HG03378 (cell line): ENCODE results near the gene TMEM176B.
"Not testable (repeated sequence)": the region's sequence is repeated elsewhere in the genome, so short reads cannot be mapped to it uniquely, and the experiment has no call there.

Experiments
- ATAC-seq: cut with Tn5 transposase; IDR thresholded peaks from one replicate; pipeline ENCODE4 v1.9.1; 2021; ENCODE audit warnings: mild to moderate bottlenecking, moderate library complexity; ENCODE audit not compliant: unreplicated experiment

Gene TMEM176B

DNA sequence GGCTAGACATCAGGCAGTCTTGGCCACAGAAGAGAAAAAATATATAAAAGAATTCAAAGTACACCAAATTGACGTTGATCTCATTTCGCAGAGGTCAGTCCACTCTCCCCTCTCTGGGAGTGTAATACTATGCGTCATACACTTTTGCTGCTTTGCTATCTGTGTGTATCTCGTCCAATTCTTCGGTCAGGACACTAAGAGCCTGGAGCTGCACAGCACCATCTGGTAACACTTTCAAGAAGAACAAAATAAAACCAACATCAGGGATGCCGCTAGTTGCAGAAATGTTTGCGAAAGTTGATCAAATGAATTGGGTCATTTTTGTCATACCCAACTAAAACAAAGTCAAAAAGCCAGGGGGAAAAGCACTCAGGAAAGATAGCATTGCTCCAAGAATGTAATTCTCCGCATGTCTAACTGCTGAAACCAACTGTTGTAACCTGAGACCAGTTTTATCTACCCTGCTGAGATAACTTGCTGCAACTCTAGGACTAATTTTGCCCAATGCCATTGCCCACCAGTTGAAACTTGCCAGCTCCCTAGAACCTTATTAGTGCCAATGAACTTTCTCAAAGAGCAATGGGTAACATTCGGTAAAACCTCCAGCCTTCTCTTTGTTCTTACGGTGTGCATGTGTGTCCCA lies 23.4 kb upstream of the TMEM176B start:
- no peak for ATAC-seq

DNA sequence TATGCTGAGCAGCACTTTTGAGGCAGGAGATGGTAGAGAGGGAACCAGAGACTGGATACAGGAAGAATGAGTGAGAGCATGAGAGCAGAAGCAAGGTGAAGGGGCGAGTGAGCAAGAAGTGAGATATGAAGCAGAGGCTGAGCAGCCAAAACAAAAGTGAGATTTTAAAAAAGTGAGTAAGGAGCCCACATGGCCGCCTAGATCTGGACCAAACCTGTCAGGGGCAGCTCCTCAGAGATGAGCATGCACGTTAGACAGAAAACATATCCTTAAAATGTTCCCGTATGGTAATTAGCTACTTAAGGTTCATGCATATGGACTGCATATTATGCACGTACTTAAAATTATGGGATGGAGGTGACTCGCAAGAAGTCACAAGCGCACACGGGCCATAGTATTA lies 22.9 kb upstream of the TMEM176B start:
- no peak for ATAC-seq

DNA sequence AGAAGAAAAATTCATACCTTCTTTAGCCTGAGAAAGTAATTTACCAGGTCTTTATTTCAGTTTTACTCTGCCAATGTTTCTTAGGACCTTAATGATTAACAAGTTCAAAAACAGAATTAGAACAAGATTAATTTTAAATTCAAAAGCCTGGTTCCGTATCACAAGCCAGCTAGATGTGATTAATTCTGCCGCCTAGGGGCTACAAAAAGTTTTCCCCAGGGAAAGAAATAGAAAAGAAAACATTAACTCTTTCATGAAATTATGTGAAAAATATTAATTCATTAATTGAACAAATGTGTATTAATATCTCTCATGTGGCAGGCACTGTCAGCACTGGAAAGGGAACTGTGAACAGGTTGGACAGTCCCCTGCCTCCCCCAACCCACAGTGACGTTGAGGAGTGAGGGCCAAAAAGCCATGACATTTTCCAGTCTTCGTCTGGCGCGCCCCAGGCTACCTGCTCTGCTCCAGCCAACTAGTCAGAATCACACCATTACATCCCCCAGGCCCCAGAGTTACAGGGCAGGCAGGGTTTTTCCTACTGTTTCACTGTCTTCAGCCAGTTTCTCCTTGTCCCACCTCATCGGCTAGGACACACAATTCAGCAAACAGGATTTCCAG lies 20.5 kb upstream of the TMEM176B start:
- no peak for ATAC-seq

DNA sequence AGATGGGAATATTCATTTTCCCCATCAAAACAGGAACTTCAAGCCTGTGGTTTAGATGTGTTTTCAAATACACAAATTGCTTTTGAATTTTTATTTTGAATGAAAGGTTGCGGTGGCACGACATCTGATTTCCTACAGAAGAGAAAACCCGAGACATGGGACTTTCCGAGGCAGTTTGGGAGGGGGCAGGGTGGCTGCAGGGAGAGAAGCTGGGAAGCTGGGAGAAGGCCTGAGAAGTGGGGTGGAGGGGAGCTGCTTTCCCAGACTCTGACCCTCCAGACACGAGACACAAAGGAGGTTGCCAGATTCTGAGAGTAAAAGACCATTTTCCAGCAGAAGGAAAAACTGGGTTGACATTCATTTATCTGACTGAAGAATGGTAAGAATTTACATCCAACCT lies 20.0 kb upstream of the TMEM176B start:
- no peak for ATAC-seq

DNA sequence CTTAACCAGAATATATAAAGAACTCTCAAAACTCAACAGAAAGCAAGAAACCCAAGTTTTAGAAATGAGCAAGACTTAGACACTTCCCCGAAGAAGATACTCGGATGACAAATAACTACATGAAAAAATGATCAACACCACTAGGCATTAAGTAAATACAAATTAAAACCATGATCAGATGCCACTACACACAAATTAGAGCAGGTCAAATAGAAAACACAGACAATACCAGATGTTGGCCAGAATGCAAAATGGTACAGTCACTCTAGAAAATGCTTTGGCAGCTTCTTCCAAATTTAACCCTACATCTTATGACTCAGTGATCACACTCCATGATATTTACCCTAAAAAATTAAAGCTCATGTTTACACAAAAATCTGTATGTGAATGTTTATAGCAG lies 18.8 kb upstream of the TMEM176B start:
- ATAC-seq: no peak

DNA sequence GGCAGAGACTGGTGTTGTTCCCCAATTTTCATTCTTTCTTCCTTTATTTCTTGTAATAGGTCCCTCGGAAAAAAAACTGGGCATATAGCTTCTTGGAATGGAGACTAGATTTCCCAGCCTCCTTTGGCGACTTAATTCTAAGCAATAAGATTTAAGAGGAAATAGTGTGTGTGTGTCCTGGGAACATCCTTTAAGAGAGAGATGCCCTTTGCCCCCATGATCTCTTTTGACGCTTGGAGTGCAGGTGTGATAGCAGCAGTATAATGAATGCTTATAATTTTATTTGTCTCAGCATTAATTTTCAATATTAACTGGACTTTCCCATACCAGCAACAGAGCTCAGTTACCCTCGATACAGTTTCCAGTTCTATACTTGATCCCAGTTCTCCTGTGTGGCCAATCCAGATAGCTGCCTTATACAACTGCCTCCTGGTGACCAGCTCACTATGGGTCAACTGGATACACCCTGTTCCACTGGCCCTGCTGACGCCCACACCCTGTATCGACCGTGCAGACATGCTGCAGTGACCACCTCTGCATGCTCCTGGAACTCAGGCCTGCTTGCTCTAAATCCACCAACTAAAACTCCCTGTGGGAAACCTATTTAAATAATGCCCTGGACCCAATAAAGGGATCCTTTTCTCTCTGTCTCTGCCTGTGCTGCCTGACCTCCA lies 14.3 kb upstream of the TMEM176B start:
- ATAC-seq: no peak

DNA sequence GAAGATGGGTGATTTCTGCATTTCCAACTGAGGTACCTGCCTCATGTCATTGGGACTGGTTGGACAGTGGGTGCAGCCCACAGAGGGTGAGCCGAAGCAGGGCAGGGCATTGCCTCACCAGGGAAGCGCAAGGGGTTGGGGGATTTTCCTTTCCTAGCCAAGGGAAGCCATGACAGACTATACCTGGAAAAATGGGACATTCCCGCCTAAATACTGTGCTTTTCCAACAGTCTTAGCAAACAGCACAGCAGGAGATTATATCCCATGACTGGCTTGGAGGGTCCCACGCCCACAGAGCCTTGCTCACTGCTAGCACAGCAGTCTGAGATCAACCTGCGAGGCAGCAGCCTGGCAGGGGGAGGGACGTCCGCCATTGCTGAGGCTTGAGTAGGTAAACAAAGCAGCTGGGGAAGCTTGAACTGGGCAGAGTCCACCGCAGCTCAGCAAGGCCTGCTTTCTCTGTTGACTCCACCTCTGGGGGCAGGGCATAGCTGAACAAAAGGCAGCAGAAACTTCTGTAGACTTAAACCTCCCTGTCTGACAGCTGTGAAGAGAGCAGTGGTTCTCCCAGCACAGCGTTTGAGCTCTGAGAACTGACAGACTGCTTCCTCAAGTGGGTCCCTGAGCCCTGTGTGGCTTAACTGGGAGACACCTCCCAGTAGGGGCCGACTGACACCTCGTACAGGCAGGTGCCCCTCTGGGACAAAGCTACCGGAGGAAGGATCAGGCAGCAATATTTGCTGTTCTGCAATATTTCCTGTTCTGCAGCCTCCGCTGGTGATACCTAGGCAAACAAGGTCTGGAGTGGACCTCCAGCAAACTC lies 7.7 kb upstream of the TMEM176B start:
- ATAC-seq: not testable (repeated sequence)

DNA sequence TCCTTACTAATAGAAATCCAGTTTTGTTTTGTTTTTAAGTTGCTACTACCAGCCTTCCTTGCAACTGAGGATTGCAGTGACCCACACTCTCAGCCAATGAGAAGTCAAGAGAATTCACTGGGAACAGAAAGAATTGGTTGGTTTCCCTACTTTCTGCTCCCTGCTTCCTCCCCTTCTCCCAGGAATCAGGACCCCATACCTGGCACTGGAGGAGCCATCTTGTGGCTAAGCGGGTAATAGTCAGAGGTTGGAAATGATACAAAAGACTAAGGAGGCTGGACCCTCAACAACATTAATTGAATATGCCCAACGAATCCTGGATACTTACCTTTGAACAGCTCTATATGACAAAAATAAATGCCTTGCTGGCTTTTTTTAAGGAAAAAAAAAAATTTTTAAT lies 6.7 kb upstream of the TMEM176B start:
- ATAC-seq: no peak

DNA sequence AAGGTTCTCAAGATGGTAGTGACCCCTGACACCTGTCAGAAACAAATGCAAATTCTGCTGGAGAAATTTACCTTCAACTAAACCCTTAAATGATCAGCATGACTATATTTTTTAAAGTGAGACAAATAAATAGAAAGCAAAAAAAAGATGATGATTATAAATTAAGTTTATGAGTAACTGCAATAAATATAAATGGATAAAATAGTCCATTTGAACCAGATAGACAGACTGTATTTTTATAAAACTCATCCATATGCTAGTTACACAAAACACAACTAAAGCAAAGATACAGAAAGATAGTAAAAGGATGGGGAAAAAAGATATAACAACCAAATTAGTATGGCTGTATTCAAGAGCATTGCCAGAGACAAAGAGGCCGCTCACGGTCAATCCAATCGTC lies 6.3 kb upstream of the TMEM176B start:
- no peak for ATAC-seq

DNA sequence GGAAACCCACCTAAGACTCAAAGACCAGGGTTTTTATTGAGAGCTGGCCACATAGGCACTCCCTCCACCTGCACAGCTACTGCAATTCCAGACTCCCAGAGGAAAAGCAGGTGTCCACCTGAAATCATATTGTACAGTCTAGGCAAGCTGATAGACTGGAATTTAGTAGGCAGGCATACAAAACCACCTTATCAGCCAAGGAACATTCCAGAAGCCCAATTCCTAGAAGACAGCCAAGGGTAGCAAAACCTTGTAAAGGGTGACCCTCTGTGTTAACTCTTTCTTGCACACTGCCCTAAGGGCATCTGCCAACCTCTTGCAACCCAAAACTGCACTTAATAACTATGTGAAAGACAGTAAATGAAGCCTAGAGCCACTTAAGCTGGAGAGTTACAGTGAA lies 5.7 kb upstream of the TMEM176B start:
- no peak for ATAC-seq

DNA sequence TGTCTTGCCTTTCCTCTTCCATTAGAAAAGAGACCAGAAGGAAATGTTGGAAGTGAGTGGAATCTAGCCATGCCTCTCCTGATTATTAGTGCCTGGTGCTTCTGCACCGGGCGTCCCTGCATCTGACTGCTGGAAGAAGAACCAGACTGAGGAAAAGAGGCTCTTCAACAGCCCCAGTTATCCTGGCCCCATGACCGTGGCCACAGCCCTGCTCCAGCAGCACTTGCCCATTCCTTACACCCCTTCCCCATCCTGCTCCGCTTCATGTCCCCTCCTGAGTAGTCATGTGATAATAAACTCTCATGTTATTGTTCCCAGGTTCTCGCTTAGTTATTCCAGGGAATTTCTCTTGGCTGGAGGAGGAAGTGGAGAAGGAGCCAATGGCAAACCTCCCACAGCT lies 4.6 kb upstream of the TMEM176B start:
- ATAC-seq: no peak

DNA sequence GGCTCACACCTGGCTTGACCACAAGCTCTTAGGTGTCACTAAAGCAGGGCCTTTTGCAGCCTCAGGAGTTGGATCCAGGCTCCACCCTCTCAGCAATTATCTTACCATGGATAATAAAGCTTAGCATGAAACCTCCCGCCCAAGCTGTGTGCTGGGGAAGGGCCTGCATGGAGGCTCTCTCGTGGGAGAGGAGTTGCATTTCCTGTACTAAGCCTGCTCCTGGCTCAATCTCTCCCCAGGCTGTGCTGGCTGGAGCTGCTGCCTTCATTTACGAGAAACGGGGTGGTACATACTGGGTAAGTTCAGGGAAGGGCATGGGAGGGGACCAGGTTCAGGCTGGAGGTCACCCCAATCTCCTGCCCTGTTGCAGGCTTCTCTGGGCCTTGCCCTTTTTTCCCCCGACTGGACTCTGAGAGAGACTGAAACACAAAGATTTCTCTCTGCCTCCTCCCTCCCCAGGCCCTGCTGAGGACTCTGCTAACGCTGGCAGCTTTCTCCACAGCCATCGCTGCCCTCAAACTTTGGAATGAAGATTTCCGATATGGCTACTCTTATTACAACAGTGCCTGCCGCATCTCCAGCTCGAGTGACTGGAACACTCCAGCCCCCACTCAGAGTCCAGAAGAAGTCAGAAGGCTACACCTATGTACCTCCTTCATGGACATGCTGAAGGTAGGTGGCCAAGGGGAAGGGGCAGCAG lies 3.1 kb upstream of the TMEM176B start:
- no peak for ATAC-seq

DNA sequence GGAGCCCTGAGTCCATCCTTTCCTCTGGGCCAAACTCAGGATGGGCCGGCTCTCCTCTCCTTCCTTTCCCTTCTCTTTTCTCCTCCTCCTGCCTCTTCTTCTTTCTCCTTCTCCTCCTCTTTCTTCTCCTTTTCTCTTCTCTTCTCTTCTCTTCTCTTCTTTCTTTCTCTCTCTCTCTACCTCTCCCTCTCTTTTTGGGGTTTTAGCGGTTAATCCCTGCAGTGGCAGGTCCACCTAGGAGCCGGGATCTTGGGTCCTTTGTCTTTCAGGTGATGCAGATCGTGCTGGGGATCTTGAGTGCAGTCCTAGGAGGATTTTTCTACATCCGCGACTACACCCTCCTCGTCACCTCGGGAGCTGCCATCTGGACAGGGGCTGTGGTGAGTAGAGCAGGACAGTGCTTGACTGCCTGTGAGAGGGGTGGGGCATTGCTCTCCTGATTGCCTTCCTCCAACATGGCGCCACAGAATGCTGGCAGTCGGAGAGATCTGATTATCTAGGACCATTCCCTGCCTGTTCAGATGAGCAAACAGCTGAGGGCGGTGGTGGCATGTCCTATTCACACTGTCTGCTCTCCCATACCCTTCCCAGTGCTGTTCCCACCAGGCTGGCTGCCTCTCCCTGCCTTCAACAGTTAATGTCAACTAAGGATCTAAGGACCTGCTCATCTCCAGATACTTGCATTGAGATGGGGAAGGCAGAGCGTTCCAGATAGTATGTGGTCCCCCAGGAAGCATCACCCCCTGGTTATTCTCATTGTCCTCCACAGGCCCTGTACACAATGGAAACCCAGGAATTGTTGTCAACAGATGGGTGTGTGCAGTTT lies 2.0 kb upstream of the TMEM176B start:
- ATAC-seq: no peak

DNA sequence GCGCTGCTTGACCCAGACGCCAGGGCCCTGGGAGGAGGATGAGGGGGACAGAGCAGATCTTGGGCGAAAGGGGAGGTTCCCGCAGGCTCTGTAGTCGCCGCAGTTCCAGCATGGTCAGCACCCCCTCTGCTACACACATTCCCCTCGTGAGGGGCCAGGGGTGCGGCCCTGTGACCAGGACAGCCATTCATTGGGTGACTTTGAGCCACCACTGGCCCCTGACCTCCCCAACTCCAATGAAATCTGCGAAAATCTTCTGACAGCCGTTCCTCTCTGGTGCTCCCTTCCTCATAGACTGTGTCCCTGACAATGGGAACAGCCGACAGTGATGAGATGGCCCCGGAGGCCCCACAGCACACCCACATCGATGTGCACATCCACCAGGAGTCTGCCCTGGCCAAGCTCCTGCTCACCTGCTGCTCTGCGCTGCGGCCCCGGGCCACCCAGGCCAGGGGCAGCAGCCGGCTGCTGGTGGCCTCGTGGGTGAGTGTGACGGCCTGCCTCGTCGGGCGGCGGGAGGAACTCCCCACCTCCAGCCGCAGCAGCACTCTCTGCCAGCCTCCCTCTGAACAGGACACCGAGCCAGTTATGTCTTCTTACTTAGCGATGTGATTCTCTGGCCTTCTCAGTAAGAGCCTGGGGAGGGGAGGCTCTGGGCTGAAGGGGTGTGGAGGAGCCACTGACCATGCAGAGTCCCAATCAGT lies 1.2 kb upstream of the TMEM176B start:
- ATAC-seq: no peak

DNA sequence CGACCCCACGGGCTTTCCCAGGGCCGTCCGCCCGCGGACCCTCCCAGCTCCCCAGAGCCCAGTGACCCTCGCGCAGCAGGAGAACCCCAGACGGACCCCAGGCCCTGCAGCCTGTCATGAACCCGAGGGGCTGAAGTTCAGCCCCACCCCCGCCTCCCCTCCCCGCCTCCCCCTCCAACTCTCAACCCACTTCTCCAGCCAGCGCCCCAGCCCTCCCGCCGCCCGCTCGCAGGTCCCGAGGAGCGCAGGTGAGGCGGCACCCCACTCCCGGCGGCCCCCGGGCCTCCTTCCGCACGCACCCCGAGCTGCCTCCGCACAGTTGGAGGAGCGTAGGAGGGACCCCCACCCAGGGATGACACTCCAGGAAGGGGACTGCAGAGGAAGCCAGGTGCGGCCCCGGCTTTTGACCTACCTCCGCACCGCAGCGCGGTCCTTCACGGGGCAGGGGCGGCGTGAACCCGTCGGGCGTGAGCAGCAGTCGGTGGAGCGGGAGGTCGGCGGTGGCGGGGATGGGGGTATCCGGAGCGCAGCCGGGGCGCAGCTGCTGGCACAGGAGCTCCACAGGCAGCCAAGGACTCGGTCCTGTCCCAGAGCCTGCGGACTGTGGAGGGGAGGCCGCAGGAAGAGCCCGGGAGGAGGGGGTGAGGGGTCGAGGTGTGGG lies 547 bp upstream of the TMEM176B start, which contains the start of gene TMEM176A:
TMEM176A (plus strand) TSS at position 189 of the 661 bp plus-strand sequence. CDS start 782 bp downstream, outside the sequence.
- no peak for ATAC-seq

DNA sequence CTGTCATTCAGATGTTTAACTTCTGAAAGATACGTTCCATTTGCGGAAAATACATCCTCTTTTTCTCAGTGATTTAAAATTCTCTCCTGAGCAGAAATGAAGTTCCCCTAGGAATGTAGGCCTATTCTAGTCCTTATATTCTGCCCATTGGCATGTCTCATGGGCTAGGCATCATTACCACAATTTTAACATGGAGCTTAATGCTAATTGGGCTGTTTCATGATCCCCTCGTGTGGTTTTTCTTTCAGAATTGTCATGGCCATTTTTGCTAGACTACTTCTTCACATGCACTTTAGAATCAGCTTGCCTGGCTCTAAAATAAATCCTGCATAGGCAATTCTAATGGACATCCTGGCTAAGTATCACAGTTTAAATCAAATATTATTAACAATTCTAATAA lies 1.0 kb downstream of the TMEM176B start:
- ATAC-seq: no peak

DNA sequence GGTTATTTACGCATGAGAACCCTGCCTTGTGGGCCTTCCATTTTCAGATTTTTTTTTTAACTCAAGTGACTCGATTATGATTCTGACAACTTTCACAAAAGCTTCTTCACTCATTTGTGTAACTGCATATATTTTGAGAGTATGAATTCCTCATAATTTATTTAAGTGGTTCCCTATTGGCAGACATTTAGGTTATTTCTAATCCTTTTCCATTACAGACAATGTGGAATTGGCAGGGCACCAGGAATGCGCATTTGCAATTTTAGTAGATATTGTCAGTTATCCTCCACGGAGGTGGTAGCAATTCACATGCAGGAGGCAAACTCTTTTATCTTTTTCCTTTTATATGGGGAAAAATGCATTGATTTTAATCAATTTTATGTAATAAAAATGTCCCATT lies 2.5 kb downstream of the TMEM176B start:
- no peak for ATAC-seq

DNA sequence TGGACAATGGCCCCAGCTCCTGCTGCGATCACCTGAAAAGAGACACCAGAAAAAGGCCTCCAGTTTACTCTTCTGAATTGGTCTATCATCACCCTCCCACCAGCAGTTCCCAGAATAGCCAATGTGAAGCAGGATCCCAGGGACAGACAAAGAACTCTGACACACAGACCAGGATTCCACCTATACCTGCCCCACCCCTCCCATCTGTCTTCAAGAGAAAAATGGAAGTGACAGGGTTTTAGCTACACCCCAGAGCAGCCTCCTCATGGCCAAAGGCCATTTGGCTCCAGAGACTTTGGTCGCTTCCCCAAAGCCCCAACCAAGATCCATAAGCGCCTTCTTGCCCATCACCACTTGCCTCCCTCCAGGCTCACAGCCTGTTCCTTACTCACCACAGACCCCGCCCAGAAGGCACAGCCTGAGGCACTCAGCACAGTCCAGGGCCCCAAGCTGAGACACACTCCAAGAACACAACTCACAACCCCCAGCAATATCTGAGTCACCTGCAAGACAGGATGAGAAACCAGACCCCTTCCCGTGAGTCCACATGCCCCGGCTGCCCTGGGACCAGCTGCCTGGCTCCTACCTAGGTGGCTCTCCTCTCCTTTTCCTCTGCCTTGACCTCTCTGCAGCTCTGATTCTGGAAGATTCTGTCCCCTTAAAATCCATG lies 6.5 kb downstream of the TMEM176B start:
- no peak for ATAC-seq
